Retinal pigment epithelial cell (primary cell): ENCODE measurements around the gene RNF146.
"Not testable (repeated sequence)": the region's sequence is repeated elsewhere in the genome, so short reads cannot be mapped to it uniquely, and the experiment has no call there.

Experiments used
- DNase-seq: peaks from one replicate; pipeline ENCODE4 v3.0.0-alpha.2; 2010; ENCODE audit warnings: low read depth
- H3K4me3 ChIP-seq: 2 replicates; pipeline ENCODE4 v1.5.1; 2011; ENCODE audit warnings: mild to moderate bottlenecking, low read length, control low read depth, moderate library complexity
- CTCF ChIP-seq: conservative IDR thresholded peaks from 2 replicates; pipeline ENCODE4 v1.5.1; 2011; ENCODE audit warnings: low read depth, low read length, control low read depth, inconsistent platforms

The RNF146 gene

GRCh38 chr6:127266178-127266891 is at the start of gene RNF146:
TSS of gene RNF146 (plus strand) at chr6:127266864. CDS start at chr6:127280339, 13,475 bp downstream.
- peak; percentile 55 for DNase-seq
- peak; percentile 83 for TF ChIP-seq CTCF

GRCh38 chr6:127219869-127220268 is 46.8 kb upstream of the RNF146 start:
- no peak for DNase-seq
- TF ChIP-seq CTCF = no peak
- no peak overlapping the region for H3K4me3 ChIP-seq

More at GRCh38 chr6:127266178-127266891, at the start of gene RNF146:
- H3K4me3 ChIP-seq = peak within 1 kb of the TSS; percentile 93

- no peak for DNase-seq
- TF ChIP-seq CTCF = no peak
- no peak overlapping the region for H3K4me3 ChIP-seq
Measured at GRCh38 chr6:127221201-127221600, 45.5 kb upstream of the RNF146 start.

GRCh38 chr6:127222418-127222817 is 44.2 kb upstream of the RNF146 start:
- no peak overlapping the region for H3K4me3 ChIP-seq

GRCh38 chr6:127225497-127225896 is 41.2 kb upstream of the RNF146 start:
- TF ChIP-seq CTCF = no peak
- no peak for DNase-seq
- no peak overlapping the region for H3K4me3 ChIP-seq

More at GRCh38 chr6:127222418-127222817, 44.2 kb upstream of the RNF146 start:
- no peak for TF ChIP-seq CTCF
- DNase-seq = no peak

GRCh38 chr6:127233819-127234218 is 32.8 kb upstream of the RNF146 start:
- not testable (repeated sequence) for H3K4me3 ChIP-seq, DNase-seq

GRCh38 chr6:127243501-127243900 is 23.2 kb upstream of the RNF146 start:
- no peak overlapping the region for H3K4me3 ChIP-seq
- TF ChIP-seq CTCF = no peak
- no peak for DNase-seq
